HG02798 (cell line): ENCODE measurements around the gene PWWP2B.
"Not testable (repeated sequence)": the region's sequence is repeated elsewhere in the genome, so short reads cannot be mapped to it uniquely, and the experiment has no call there.

Experiments used
- ATAC-seq: cut with Tn5 transposase; IDR thresholded peaks from one replicate; pipeline ENCODE4 v1.9.1; 2021; ENCODE audit warnings: mild to moderate bottlenecking; ENCODE audit not compliant: unreplicated experiment, poor library complexity

PWWP2B gene

DNA sequence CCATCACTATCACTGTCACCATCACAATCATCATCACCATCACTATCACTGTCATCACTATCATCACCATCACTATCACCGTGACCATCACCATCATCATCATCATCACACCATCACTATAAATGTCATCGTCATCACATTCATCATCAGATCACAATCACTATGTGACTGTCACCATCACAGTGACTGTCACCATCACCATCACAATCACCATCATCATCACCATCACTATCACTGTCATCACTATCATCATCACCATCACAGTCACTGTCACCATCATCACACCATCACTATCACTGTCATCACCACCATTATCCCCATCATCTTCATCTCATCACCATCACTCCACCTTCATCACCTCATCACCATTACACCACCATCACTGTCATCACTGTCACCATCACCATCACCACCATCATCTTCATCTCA lies 31.0 kb downstream of the PWWP2B start:
- ATAC-seq = no peak

DNA sequence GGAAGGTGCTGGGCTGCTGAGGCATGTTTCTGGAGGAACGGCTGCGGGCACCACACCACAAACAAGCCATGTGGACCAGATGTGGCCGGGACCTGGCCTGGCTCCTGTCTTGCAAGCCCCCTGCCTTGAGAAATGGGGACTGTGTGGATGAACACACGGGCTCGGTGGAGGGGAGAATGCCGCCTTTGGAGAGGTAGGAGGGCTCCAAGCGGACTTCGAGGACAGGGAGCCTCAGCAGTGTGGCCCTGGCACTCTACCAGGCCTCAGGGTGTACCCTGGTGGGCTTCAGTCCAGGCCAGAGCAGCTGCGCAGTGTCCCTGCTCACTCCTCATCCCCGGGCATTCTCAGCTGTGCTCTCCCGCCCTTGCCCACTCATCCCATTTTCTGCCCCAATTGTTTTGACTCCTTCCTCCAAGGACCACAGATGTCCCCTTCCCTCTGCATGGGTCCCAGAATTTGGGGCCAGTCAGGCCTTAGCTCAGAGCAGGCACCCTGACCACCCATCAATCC lies 31.5 kb downstream of the PWWP2B start:
- no peak for ATAC-seq

DNA sequence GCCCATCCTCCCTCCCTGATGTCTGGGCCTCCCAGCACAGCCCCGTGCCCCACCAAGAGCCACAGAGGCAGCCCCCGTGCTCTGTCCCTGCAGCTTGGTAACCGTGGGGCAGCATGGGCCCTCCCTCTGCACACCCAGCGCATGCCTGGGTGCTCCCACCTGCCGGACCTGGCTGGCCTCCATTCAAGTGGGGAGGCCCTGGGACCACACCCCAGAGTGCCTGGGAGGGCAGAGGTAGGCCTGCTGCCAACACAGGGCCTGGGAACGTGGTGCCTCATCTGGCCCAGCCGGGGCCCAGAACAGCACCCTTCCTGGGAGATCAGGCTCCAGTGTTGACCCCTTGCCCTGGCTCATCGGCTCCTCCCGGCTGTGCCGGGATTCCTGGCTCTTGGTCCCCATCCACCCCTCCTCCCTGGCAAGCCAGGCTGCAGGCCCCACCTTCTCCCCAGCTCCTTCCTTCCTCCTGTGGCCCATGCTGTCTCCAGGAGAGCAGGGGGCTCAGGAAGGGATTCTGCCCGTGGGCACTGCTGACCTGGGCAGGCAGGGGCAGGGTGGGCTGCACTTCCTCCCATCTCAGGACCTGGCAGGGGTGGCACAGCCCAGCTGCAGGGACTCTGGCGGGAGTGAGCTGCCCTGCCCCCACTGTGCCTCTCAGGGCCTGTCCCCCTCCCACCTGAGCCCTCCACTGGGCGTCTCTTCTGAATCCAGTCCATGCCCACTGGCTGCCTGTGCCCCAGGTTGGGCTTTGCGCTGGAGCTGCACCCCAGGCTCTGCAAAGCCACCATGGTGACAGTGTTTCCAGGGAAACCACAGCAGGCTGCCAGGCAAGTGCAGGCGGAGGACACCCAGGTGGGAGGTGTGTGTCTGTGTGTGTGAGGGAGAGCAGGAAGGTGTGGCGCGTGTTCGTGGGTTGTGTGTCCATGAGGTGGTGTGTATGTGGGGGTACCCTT lies 32.6 kb downstream of the PWWP2B start:
- ATAC-seq = no peak

DNA sequence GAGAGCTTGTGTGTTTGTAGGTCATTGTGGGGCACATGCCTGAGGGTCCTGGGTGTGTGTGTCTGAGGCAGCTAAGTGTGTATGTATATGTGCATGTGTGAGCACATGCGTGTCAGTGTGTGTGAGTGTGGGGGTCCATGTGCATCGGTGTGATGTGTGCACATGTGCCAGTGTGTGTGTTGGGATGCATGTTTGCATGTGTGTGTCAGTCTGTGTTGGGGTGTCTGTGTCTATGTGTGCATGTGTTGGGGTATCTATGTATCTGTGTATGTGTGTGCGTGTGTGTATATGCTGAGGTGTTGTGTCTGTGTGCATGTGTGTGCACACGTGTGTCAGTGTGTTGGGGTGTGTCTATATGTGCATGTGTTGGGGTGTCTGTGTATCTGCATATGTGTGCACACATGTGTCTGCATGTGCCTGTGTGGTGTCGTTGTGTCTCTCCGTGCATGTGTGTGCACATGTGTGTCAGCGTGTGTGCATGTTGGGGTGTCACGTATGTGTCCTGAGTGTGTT lies 33.3 kb downstream of the PWWP2B start:
- no peak for ATAC-seq

DNA sequence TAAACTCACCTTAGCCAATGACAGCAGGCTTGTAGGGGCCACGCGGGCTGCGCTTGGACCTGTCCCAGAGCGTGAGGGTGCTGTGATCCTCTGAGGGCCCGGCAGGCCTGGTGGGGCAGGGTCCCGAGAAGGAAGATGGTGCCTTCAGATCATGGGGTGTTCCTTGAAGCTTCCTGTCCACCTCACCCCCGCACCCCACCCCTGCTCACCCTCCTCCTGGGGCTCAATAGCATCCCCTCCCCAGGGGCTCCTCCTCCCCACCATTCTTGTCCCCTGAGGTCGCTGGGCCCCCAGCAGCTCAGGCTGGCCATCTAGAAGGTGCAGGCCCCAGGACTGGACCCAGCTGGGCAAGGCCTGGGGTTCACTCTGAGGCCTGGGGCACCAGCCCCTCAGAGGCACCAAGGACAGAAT lies 33.9 kb downstream of the PWWP2B start:
- no peak for ATAC-seq

DNA sequence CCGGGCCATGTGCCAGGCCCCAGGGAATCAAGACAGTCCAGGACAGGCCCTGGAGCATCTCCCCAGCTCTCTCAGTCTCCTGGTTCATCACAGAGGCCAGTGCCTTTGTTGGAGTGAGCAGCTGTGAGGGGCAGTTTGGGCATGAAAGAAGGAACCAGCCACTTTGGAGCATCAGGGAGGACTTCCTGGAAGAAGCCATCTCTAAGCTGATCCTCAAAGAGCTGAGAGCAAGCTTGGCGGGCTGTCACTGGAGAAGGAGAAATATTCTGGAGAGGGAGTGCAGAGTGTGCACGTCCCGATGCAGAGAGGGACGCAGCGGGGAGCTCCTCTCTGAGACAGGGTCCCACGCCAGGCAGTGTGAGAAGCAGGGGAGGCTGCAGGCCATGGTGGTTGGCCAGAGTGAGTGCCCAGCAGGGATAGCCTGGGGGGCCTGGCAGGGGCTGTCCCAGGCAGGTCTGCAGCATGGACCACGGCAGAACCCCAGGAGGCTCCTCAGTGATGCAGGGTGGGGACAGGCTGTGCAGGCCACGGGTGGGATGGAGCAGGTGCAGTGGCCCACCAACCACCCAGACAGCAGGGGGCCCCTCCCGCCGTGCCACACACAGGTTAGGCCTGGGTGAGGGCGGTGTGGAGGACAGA lies 34.7 kb downstream of the PWWP2B start:
- ATAC-seq = no peak

DNA sequence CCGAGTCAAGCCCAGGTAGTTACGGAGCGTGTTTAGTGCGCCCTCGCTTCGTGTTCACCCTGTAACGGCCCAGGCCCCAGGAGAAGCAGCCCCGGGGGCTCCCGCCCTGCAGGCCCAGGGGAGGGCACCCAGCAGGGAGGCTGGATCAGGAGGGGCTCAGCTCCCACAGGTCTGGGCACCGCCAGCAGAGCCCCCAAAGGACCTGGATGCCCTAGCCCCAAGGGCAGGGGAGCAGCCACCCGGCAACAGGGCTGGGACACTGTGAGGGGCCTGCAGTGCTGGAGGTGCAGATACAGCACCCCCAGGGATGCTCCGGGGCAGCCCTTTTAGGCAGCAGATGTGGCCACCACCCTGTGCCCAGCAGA lies 35.2 kb downstream of the PWWP2B start:
- ATAC-seq = no peak

DNA sequence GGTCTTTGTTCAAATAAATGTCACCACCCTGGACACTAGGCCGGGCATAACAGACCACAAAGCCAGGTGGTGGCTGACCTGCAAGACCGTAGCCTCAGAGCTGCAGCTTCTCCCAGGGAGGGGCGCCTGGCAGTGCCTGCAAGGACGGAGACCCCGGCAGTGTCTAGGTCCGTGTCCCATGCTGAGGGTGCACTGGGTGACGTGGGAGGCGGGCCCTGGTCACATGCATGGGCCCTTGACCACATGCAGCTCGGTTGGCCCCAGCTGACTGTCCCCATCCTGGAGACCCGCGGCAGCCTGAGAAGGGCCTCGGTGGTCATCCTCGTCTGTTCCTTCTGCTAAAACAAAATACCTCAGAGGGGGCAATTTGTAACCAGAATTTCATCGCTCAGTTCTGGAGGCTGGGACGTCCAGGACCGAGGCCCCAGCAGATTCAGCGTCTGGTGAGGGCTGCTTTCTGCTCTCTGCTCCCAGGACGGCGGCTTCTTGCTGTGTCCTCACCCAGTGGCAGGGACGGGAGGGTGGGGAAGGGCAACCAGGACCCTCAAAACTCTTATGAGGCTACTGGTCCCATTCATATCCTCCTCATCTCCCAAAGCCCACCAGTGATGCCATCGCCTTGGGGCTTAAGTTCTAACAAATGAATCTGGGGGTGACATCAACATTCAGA lies 36.8 kb downstream of the PWWP2B start:
- ATAC-seq = no peak

DNA sequence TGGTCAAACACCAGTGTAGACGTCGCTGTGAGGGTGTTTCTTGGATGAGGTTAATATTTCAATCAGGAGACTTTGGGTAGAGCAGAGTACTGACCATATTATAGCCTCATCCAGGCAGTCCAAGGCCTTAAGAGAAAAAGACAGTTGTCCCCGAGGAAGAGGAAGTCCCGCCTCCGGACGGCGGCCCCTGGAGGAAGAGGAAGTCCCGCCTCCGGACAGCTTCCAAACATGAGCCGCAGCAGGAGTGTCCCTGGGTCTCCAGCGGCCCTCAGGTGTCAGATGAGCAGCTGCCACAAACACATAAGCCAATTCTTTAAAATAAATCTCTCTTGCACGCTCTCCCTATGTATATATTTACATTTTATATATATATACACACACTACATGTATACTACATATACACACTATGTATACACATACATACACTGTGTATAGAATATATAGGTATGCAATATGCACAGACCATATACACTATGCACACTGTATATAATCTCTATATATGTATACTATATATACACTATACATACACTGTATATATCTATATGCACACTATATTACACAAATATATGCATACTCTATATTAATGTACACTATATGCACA lies 37.5 kb downstream of the PWWP2B start:
- ATAC-seq = no peak

DNA sequence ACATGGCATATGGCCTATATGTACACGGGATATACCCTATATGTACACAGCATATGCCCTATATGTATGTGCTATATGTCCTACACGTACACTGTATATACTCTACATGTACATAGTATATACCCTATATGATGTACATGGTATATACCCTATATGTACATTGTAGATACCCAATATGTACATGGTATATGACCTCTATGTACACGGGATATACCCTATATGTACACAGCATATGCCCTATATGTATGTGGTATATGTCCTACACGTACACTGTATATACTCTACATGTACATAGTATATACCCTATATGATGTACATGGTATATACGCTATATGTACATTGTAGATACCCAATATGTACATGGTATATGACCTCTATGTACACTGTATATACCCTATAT lies 38.3 kb downstream of the PWWP2B start:
- not testable (repeated sequence) for ATAC-seq

DNA sequence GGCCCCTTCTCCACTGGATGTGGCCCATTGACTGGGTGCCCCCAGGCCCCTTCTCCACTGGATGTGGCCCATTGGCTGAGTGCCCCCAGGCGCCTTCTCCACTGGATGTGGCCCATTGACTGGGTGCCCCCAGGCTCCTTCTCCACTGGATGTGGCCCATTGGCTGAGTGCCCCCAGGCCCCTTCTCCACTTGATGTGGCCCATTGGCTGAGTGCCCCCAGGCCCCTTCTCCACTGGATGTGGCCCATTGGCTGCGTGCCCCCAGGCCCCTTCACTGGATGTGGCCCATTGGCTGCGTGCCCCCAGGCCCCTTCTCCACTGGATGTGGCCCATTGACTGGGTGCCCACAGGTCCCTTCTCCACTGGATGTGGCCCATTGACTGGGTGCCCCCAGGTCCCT lies 39.1 kb downstream of the PWWP2B start:
- not testable (repeated sequence) for ATAC-seq

DNA sequence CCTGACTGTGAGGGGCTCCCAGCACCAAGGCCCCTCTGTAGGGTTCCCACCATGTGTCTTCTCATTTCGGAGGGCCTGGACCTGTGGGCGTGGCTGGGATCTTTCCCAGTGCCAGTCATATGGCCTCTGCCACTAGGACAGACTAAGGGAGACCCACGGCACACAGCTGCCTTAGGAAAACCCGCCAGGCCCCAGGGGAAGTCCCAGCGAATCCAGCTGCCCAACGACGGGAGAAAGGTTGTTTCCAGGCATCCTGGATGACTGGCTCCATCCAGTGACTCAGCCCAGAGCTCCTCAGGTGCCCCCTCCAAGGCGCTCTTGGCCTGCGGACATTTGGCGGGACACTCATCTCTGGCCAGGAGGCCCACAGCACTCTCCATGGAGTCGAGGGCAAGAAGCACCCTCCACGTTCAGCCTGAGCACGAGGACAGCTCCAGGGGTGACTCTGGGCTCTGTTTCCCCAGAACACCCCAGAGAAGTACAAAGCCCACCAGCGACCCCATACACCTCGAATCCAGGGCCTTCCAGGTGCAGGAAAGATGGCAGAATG lies 39.9 kb downstream of the PWWP2B start:
- no peak for ATAC-seq

DNA sequence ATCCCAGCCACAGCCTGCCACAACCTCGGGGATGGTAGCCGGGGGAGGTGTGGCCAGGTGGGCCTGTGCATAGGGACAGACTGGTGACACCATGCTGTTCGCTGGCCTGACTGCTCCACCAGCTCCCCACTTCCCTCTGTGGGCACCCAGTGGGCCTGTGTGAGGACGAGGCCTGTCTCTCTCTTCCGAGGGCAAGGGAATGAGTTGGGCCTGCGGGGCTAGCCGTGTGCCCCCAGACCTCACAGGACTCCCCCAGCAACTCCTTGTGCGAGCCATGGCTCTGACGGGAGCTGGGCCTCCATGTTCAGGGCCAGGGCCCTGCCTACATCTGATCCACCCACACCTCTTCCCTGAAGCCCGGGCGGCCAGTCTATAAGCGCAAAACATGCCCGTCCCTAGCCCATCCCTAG lies 40.5 kb downstream of the PWWP2B start:
- no peak for ATAC-seq

DNA sequence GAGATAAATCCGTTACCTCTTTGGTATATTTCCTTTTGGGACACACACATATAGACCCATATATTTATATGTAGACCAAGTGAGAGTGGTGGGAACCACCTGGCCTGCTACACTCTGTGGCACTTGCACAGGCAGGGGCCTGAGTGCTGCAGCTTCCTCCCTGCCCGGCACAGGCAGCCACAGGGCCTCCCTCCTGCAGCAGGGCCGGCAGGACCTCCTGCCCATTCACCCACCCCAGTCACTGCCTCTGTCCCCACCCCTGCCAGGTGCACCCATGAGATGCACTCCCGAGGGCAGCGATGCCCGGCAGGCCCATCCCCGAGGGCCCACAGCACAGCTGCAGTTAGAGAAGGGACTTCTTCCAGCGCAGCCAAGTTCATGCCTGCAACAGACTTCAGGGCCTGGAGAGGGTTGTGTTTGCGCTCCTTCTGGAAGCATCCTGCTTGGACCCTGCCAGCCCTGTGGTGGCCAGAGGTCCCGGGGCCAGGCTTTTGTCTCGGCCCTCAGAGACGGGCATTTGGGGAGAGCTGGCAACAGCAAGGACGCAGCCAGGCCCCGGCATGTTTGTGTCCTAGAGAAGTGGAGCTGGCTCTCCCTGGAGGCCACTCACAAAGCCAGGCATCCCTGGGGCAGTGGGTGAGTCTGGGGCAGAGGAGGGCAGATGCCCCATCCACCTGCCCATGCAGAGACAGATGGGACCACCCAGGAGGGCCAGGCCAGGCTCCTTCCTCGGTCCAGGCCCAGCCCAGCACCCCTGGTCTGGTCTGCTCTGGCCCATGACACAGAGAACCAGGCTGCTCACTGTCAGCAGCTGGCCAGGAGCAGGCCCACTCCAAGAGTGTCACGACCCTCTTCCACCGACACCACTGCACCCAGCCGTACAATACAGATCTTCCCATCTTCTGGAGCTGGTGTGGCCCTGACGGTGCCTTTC lies 41.4 kb downstream of the PWWP2B start:
- no peak for ATAC-seq

DNA sequence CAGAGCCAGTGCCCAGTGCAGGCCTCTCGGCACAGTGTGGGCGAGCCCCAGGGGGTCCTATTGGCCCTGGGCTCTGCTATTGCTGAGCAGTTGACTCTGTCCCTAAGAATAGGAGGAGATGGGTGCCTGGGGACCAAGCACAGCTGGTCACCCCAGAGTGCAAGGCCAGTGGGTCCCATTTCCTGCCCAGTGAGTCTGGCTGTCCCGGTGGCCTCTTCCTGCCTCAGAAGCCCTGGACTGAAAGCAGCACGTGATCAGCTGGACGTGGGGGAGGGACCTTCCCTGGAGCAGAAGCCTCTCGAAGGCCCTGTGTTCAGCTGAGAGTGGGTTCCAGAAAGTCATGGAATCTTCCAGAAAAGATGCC lies 42.0 kb downstream of the PWWP2B start:
- ATAC-seq = no peak

DNA sequence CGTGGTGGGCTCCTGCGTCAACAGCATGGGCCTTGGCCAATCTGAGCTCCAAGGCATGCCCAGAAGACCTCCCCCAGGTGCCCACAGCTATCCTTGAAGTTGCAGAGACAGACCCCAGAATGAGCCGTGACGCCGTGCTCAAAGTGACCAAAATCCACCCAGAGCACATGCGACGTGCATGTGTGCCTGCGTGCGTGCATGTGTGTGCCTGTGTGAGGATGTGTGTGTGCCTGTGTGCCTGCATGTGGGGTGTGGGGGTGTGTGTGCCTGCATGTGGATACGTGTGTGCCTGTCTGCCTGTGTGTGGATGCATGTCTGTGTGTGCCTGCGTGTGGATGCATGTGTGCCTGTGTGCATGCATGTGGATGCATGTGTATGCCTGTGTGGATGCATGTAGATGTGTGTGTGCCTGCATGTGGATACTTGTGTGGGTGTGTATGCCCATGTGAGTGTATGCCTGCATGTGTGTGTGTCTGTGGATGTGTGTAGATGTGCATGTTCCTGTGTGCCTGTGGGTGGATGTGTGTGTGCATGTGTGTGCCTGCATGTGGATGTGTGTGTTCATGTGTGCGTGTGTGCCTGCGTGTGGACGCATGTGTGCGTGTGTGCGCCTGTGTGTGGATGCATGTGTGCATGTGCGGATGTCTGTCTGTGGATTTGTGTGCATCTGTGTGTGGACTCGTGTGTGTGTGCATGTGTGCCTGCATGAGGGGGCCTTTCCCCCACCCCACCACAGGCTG lies 42.6 kb downstream of the PWWP2B start:
- ATAC-seq = no peak

DNA sequence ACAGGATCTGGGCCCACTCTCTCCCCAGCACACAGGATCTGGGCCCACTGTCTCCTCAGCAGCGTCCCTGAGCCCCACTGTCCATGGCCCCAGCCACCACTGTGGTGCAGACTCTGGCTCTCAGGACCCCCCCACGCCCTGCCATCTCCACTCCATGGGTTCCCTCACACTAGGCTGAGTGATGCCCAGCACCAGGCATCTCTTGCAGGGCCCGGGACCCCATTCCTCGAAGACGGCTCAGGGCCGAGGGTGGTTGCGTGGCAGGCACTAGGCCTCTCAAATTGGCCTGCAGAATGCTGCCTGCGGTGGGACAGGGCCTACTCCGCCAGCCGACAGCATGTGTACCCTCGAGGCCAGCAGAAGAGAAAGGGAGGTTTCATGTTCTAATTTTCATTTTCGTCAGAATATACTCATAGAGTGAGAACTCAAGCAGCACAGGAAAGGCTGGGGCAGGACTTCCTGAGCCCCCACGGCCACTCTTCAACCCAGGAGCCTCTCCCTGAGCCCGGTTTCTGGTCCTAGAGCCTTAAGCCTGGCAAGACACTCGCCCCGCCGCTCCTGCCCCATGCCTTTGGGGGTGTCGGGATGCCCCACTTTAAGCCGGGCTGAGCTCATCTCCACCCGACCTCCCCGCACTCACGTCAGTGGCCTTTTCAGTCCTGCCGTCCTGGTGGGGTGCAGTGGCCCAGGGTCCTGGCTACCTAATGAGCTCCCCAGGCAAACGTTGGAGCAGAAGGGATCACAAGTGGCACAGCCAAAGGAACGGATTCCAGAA lies 44.0 kb downstream of the PWWP2B start:
- ATAC-seq = no peak
